ENCODE results near the gene PRSS37. TPM values are rescaled to one million over a fixed set of nuclear protein-coding genes. Genes with fewer than 3 reads are reported as not detected.

PRSS37 gene
- total RNA-seq, 1 experiment from 2014 or later, result not detected

DNA sequence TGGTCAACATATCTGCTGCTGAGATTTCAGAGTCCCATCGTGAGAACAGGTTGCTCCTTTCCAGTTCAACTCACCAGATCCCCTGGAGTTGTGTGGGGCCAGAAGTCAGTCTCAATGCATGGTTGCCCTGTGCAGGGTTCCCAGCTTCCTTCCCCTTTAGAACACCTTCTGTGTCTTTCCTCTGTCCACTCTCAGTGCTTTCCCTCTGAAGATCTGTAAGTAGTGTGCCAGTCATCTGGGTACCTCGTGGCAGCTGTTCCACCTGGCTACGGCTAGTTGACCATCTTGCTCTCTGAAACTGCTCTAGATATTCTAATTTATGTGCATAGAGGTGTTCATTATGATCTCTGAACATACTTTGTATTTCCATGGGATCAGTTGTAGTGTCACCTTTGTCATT is 36.1 kb upstream of the PRSS37 start:
- no TSS peak for BruUV-seq (replicated peaks)
- CTCF ChIA-PET, result no interaction called here
- ATAC-seq, result no peak

DNA sequence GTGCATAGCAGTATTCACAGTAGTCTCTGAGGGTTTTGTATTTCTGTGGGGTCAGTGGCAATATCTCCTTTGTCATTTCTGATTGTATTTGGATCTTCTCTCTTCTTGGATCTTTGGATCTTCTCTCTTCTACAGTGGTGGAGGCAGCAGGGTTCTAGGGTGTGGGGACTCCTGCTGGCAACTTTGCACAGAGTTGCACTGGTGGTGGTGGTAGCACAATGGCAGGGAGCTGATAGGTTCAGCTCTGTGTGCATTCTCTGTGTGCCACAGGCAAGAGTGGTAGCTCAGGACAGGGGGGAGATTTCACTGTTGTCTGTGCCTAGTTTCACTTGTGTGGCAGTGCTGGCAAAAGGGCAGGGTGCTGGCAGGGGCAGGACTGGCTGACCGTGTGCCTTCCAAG is 35.1 kb upstream of the PRSS37 start:
- CTCF ChIA-PET, result no interaction called here
- ATAC-seq (no peak), DNase-seq (ENCODE audit: low read depth, low spot score) (no peak)
- Histone ChIP-seq H3K4me1 (ENCODE audit: control insufficient read depth, insufficient read depth, low read length) (no peaks in the 10 kb centered on the region), H3K4me3 (ENCODE audit: low read depth in 2 of 2, low read length in 2 of 2) (no peak overlapping the region), H3K36me3 (ENCODE audit: control insufficient read depth, insufficient read depth, low read length) (no peaks in the 10 kb centered on the region), H3K9me3 (ENCODE audit: control insufficient read depth, insufficient read depth, low read depth, low read length) (no peaks in the 10 kb centered on the region), H3K27ac (ENCODE audit: low read length) (no peak overlapping the region), H3K27me3 (ENCODE audit: control insufficient read depth, insufficient read depth, low read length) (no peaks in the 10 kb centered on the region)
- in situ Hi-C loops (cut with HindIII; ENCODE audit: low pct_unique_long_range_greater_than_20kb, low sequenced_read_pairs), result no loop called here
- no TSS peak for BruUV-seq (replicated peaks)
- POLR2A ChIA-PET, result no interaction called here
- TF ChIP-seq, protein P1, sequence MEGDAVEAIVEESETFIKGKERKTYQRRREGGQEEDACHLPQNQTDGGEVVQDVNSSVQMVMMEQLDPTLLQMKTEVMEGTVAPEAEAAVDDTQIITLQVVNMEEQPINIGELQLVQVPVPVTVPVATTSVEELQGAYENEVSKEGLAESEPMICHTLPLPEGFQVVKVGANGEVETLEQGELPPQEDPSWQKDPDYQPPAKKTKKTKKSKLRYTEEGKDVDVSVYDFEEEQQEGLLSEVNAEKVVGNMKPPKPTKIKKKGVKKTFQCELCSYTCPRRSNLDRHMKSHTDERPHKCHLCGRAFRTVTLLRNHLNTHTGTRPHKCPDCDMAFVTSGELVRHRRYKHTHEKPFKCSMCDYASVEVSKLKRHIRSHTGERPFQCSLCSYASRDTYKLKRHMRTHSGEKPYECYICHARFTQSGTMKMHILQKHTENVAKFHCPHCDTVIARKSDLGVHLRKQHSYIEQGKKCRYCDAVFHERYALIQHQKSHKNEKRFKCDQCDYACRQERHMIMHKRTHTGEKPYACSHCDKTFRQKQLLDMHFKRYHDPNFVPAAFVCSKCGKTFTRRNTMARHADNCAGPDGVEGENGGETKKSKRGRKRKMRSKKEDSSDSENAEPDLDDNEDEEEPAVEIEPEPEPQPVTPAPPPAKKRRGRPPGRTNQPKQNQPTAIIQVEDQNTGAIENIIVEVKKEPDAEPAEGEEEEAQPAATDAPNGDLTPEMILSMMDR (IDR thresholded peaks at IDR 0.05), result no peak
- TF ChIP-seq TCF7L2 (IDR thresholded peaks at IDR 0.05; ENCODE audit: low read depth, low read length) (no peak), REST (IDR thresholded peaks at IDR 0.05; ENCODE audit: insufficient read depth in 1 of 2, low read depth in 2 of 2, low read length in 1 of 2) (no peak), POLR2AphosphoS5 (IDR thresholded peaks at IDR 0.05; ENCODE audit: low read depth, low read length) (no peak), SIN3A (IDR thresholded peaks at IDR 0.05; ENCODE audit: borderline replicate concordance, insufficient read depth, low read depth, low read length) (no peak)
- intact Hi-C loops (cut with micrococcal nuclease; ENCODE audit: unreplicated experiment), result no loop called here

More for the DNA sequence above, 36.1 kb upstream of the PRSS37 start:
- POLR2A ChIA-PET, result no interaction called here
- H3K36me3 ChIP-seq (ENCODE audit: control insufficient read depth, insufficient read depth, low read length), result no peaks in the 10 kb centered on the region
- no peak overlapping the region for H3K27ac ChIP-seq (ENCODE audit: low read length)
- no peaks in the 10 kb centered on the region for H3K4me1 ChIP-seq (ENCODE audit: control insufficient read depth, insufficient read depth, low read length)
- TF ChIP-seq TCF7L2 (IDR thresholded peaks at IDR 0.05; ENCODE audit: low read depth, low read length), result no peak
- TF ChIP-seq REST (IDR thresholded peaks at IDR 0.05; ENCODE audit: insufficient read depth in 1 of 2, low read depth in 2 of 2, low read length in 1 of 2), result no peak
- no peak for TF ChIP-seq POLR2AphosphoS5 (IDR thresholded peaks at IDR 0.05; ENCODE audit: low read depth, low read length)
- TF ChIP-seq SIN3A (IDR thresholded peaks at IDR 0.05; ENCODE audit: borderline replicate concordance, insufficient read depth, low read depth, low read length), result no peak
- TF ChIP-seq, protein P1 (IDR thresholded peaks at IDR 0.05), result no peak
- DNase-seq (ENCODE audit: low read depth, low spot score), result no peak
- H3K4me3 ChIP-seq (ENCODE audit: low read depth in 2 of 2, low read length in 2 of 2), result no peak overlapping the region
- intact Hi-C loops (cut with micrococcal nuclease; ENCODE audit: unreplicated experiment), result no loop called here
- H3K27me3 ChIP-seq (ENCODE audit: control insufficient read depth, insufficient read depth, low read length), result no peaks in the 10 kb centered on the region
- H3K9me3 ChIP-seq (ENCODE audit: control insufficient read depth, insufficient read depth, low read depth, low read length), result no peaks in the 10 kb centered on the region
- in situ Hi-C loops (cut with HindIII; ENCODE audit: low pct_unique_long_range_greater_than_20kb, low sequenced_read_pairs), result no loop called here

All from Panc1 (cell line).